Adrenal gland (tissue), 12 donors: ENCODE measurements around the gene IGF2R. TPM values are rescaled to one million over a fixed set of nuclear protein-coding genes. Genes with fewer than 3 reads are reported as not detected.

ENCODE experiments used
- DNase-seq, 7 donors: peaks; one replicate each; pipeline ENCODE4 v3.0.0-alpha.2; 2019 to 2020
- H3K27ac ChIP-seq, 5 donors: fragments of 200-600 bp; sonication (generic) in 4 of 5; 1 replicate in 3 of 5; 2 replicates in 2 of 5; pipeline versions ENCODE4 v1.5.1 to v1.8.0; 2016 to 2020; ENCODE audit warnings: mild to moderate bottlenecking in 1 of 5
- H3K27me3 ChIP-seq: fragments of 200-600 bp; 2 replicates; pipeline ENCODE4 v1.8.0; 2021
- H3K36me3 ChIP-seq, 2 donors: fragments of 200-600 bp; replicated peaks in 1 of 2; 1 replicate in 1 of 2; 2 replicates in 1 of 2; pipeline versions ENCODE4 v1.5.1 to v1.8.0; 2018 to 2022
- H3K4me1 ChIP-seq, 2 donors: fragments of 200-600 bp; replicated peaks in 1 of 2; 1 replicate in 1 of 2; 2 replicates in 1 of 2; pipeline versions ENCODE4 v1.5.1 to v1.8.0; 2018 to 2021
- H3K4me3 ChIP-seq, 4 donors: fragments of 200-600 bp; sonication (generic) in 3 of 4; one replicate each; pipeline ENCODE4 v1.5.1; 2016 to 2018
- H3K9me3 ChIP-seq, 3 donors: fragments of 200-600 bp; sonication (generic) in 1 of 3; replicated peaks in 1 of 3; 1 replicate in 2 of 3; 2 replicates in 1 of 3; pipeline versions ENCODE4 v1.5.1 to v1.8.0; 2016 to 2021
- CTCF ChIP-seq, 6 experiments: fragments of 450-650 bp in 4 of 6; fragments of 200-600 bp in 2 of 6; sonication (generic) in 1 of 6; IDR thresholded peaks; 1 replicate in 5 of 6; 2 replicates in 1 of 6; pipeline versions ENCODE4 v1.5.1 to v1.8.0; 2016 to 2021; ENCODE audit warnings: antibody characterized with exemption in 6 of 6, mild to moderate bottlenecking in 2 of 6, moderate library complexity in 1 of 6
- POLR2A ChIP-seq, 2 donors: fragments of 450-650 bp; IDR thresholded peaks; one replicate each; pipeline ENCODE4 v1.6.1; 2017; ENCODE audit warnings: antibody characterized with exemption in 2 of 2, mild to moderate bottlenecking in 2 of 2, moderate library complexity in 1 of 2
- WGBS, 4 donors: extraction: QIAGEN DNeasy Blood & Tissue Kit in 2 of 4; methylation state at CpG; one replicate each; pipeline versions ENCODE4 v1.1.5 to v1.1.7; 2013 to 2017; 5-methylcytosine and 5-hydroxymethylcytosine counted together
- intact Hi-C, 2 donors: fragments of 100-400 bp; cut with DNase I; formaldehyde crosslinking; loops; one replicate each; pipeline versions ENCODE4 v1.14.1 to v1.15.0; 2022 to 2023
- polyA plus RNA-seq, 3 donors: library from polyadenylated mRNA; stranded (reverse); fragments of 200-250 nt in 2 of 3; fragments of 350-450 nt in 1 of 3; fragmentation: Illumina TruSeq in 1 of 3; extraction: RNeasy Lipid Tissue Mini Kit (QIAGEN cat#74804) in 1 of 3; gene quantifications; one replicate each; pipeline ENCODE4 v1.2.3, GENCODE V29; 2013 to 2014
- total RNA-seq, 9 donors: library from RNA; depleted of rRNA in 4 of 9; stranded (reverse); fragments of >200 nt in 4 of 9; fragments of 120-200 nt in 1 of 9; fragmentation: NEBNext Ultra II Directional in 1 of 9; extraction: Animal tissue kit (Norgen Biotek cat#: 25700) in 1 of 9; gene quantifications; one replicate each; pipeline versions ENCODE4 v1.1.0 to v1.2.4, GENCODE V29; 2013 to 2023
- donor health status: healthy with polysubstance abuse.
- donor health status: Bipolar disorder and iron deficiency.
- donor health status: DM: yes; HTN: yes; CAD: no.
- donor health status: DM: no; HTN: no; CAD: no.
- donor health status: DM: no; HTN: no; CAD: no.
- donor health status: DM: yes; HTN: yes; CAD: no.

IGF2R gene
- total and polyA plus RNA-seq, 12 donors: 17.1 to 154 (median 89.8) TPM

GRCh38 chr6:159995405-159995804, 26.5 kb downstream of the IGF2R start:
- intact Hi-C loops: no loop called here
- Histone ChIP-seq H3K4me1 (peaks cover 0 to 5% of the 10 kb centered on the region in 2 donors), H3K4me3 (no peak overlapping the region), H3K36me3 (peaks cover 0 to 10% of the 10 kb centered on the region in 2 donors), H3K27me3 (no peaks in the 10 kb centered on the region), H3K9me3 (peaks cover 0 to 5% (median 0%) of the 10 kb centered on the region in 3 donors), H3K27ac (no peak overlapping the region)
- 73 to 100% (median 96%) methylated on average over 2 of the region's 2 CpGs for WGBS, 4 donors
- no peak for TF ChIP-seq CTCF (IDR thresholded peaks at IDR 0.05)
- TF ChIP-seq POLR2A (IDR thresholded peaks at IDR 0.05): no peak
- no peak for DNase-seq

GRCh38 chr6:159996087-159996622, 27.3 kb downstream of the IGF2R start:
- Histone ChIP-seq H3K36me3 (peaks cover 0 to 10% of the 10 kb centered on the region in 2 donors), H3K4me3 (no peak overlapping the region), H3K27ac (no peak overlapping the region), H3K4me1 (no peaks in the 10 kb centered on the region), H3K9me3 (peaks cover 0 to 5% (median 0%) of the 10 kb centered on the region in 3 donors), H3K27me3 (no peaks in the 10 kb centered on the region)
- intact Hi-C loops: no loop called here
- DNase-seq: no peak
- TF ChIP-seq POLR2A (IDR thresholded peaks at IDR 0.05): no peak
- 95 to 99% (median 95%) methylated on average over 4 to 5 of the region's 5 CpGs for WGBS, 4 donors

GRCh38 chr6:159996626-159997497, 28.0 kb downstream of the IGF2R start:
- DNase-seq: no peak
- Histone ChIP-seq H3K9me3 (peaks cover 0 to 5% (median 0%) of the 10 kb centered on the region in 3 donors), H3K36me3 (peaks cover 0 to 5% of the 10 kb centered on the region in 2 donors), H3K27me3 (no peaks in the 10 kb centered on the region), H3K4me3 (no peak overlapping the region), H3K27ac (no peak overlapping the region), H3K4me1 (no peaks in the 10 kb centered on the region)
- WGBS, 4 donors: 91 to 97% (median 94%) methylated on average over 6 to 12 of the region's 12 CpGs
- intact Hi-C loops: no loop called here
- TF ChIP-seq CTCF (IDR thresholded peaks at IDR 0.05) (no peak), POLR2A (IDR thresholded peaks at IDR 0.05) (no peak)

GRCh38 chr6:159997498-159998101, 28.7 kb downstream of the IGF2R start:
- Histone ChIP-seq H3K36me3 (no peaks in the 10 kb centered on the region), H3K27ac (no peak overlapping the region), H3K9me3 (peaks cover 0 to 5% (median 0%) of the 10 kb centered on the region in 3 donors), H3K27me3 (no peaks in the 10 kb centered on the region), H3K4me3 (no peak overlapping the region), H3K4me1 (no peaks in the 10 kb centered on the region)
- intact Hi-C loops: no loop called here
- no peak for TF ChIP-seq CTCF (IDR thresholded peaks at IDR 0.05)
- no peak for TF ChIP-seq POLR2A (IDR thresholded peaks at IDR 0.05)
- DNase-seq: no peak
- 94 to 96% (median 95%) methylated on average over 11 of the region's 11 CpGs for WGBS, 4 donors
